Mesodermal cell (in vitro differentiated cells): ENCODE measurements around the gene ZNF385C.
A peak's percentile ranks its signal among the peaks of the same experiment; 100 is the strongest.
"Not testable (repeated sequence)": the region's sequence is repeated elsewhere in the genome, so short reads cannot be mapped to it uniquely, and the experiment has no call there.

ENCODE experiments used
- H3K27ac ChIP-seq: 2 replicates; pipeline ENCODE4 v1.7.0; 2013; ENCODE audit warnings: mild to moderate bottlenecking, low read depth, low read length, moderate library complexity; ENCODE audit not compliant: severe bottlenecking
- H3K36me3 ChIP-seq: 2 replicates; pipeline ENCODE4 v1.7.1; 2013; ENCODE audit warnings: mild to moderate bottlenecking, low read length, moderate library complexity; ENCODE audit not compliant: control insufficient read depth, insufficient read depth
- H3K4me1 ChIP-seq: one replicate; pipeline ENCODE4 v1.7.1; 2013; ENCODE audit warnings: mild to moderate bottlenecking, low read length; ENCODE audit not compliant: insufficient read depth, control insufficient read depth, poor library complexity, severe bottlenecking
- H3K4me3 ChIP-seq: 2 replicates; pipeline ENCODE4 v1.7.0; 2013; ENCODE audit warnings: low read length, control low read depth, mild to moderate bottlenecking; ENCODE audit not compliant: insufficient read depth, poor library complexity, severe bottlenecking; ENCODE audit errors: extremely low read depth
- H3K9me3 ChIP-seq: 2 replicates; pipeline ENCODE4 v1.7.1; 2013; ENCODE audit warnings: mild to moderate bottlenecking, low read length, moderate library complexity; ENCODE audit not compliant: control insufficient read depth
- WGBS, 2 experiments: methylation state at CpG; one replicate each; pipeline ENCODE4 v1.1.5; 2013; ENCODE audit warnings: missing lambda C conversion rate in 2 of 2; ENCODE audit not compliant: insufficient coverage in 2 of 2; 5-methylcytosine and 5-hydroxymethylcytosine counted together

Gene ZNF385C

GRCh38 chr17:42016941-42017865 lies 81.1 kb downstream of the ZNF385C start, which contains the start of gene DNAJC7:
Gene DNAJC7 (minus strand): TSS chr17:42017439. CDS start chr17:42017416, 23 bp downstream.
- Histone ChIP-seq H3K4me1 (peaks cover 8% of the 10 kb centered on the region), H3K4me3 (peak within 1 kb of the TSS; percentile 80), H3K36me3 (peaks cover 20% of the 10 kb centered on the region), H3K9me3 (no peaks in the 10 kb centered on the region), H3K27ac (peak within 1 kb of the TSS; percentile 93)
- WGBS, 2 experiments, result 0 to 1% methylated on average over 46 to 47 of the region's 70 CpGs

GRCh38 chr17:42016411-42016831 lies 81.9 kb downstream of the ZNF385C start:
- Histone ChIP-seq H3K4me1 (peaks cover 8% of the 10 kb centered on the region), H3K36me3 (peaks cover 16% of the 10 kb centered on the region), H3K9me3 (no peaks in the 10 kb centered on the region), H3K27ac (peak overlapping the region; percentile 93), H3K4me3 (peak overlapping the region; percentile 80)
- WGBS, 2 experiments, result 9 to 21% methylated on average over 7 to 10 of the region's 12 CpGs

- H3K4me1 ChIP-seq, H3K4me3 ChIP-seq, H3K9me3 ChIP-seq, H3K27ac ChIP-seq: not testable (repeated sequence)
- 78 to 100% methylated on average over 6 to 8 of the region's 12 CpGs for WGBS, 2 experiments
- peaks cover 29% of the 10 kb centered on the region for H3K36me3 ChIP-seq
Observed at GRCh38 chr17:42013740-42014139, 84.5 kb downstream of the ZNF385C start.

GRCh38 chr17:42012363-42012762 lies 85.9 kb downstream of the ZNF385C start:
- not testable (repeated sequence) for H3K4me1 ChIP-seq, H3K9me3 ChIP-seq, H3K27ac ChIP-seq, H3K4me3 ChIP-seq
- WGBS, 2 experiments, result 49 to 62% methylated on average over 2 to 4 of the region's 4 CpGs
- peaks cover 32% of the 10 kb centered on the region for H3K36me3 ChIP-seq

- peaks cover 34% of the 10 kb centered on the region for H3K36me3 ChIP-seq
- H3K4me3 ChIP-seq, result no peak overlapping the region
- H3K9me3 ChIP-seq, result no peaks in the 10 kb centered on the region
- WGBS, 2 experiments, result 88 to 100% methylated on average over 1 of the region's 3 CpGs
- H3K27ac ChIP-seq, result no peak overlapping the region
- H3K4me1 ChIP-seq, result peaks cover 4% of the 10 kb centered on the region
Observed at GRCh38 chr17:42010898-42011516, 87.3 kb downstream of the ZNF385C start.

- peaks cover 31% of the 10 kb centered on the region for H3K36me3 ChIP-seq
- not testable (repeated sequence) for H3K27ac ChIP-seq, H3K4me3 ChIP-seq, H3K4me1 ChIP-seq, H3K9me3 ChIP-seq
- 100% methylated on average over 1 to 5 of the region's 9 CpGs for WGBS, 2 experiments
Observed at GRCh38 chr17:42010266-42010680, 88.0 kb downstream of the ZNF385C start.

GRCh38 chr17:42009170-42009569 lies 89.1 kb downstream of the ZNF385C start:
- peaks cover 29% of the 10 kb centered on the region for H3K36me3 ChIP-seq
- 88 to 92% methylated on average over 2 of the region's 4 CpGs for WGBS, 2 experiments
- no peak overlapping the region for H3K4me3 ChIP-seq
- H3K4me1 ChIP-seq, result peaks cover 4% of the 10 kb centered on the region
- no peaks in the 10 kb centered on the region for H3K9me3 ChIP-seq
- H3K27ac ChIP-seq, result no peak overlapping the region

- Histone ChIP-seq H3K9me3 (no peaks in the 10 kb centered on the region), H3K36me3 (peaks cover 49% of the 10 kb centered on the region), H3K4me3 (no peak overlapping the region), H3K4me1 (peaks cover 9% of the 10 kb centered on the region), H3K27ac (no peak overlapping the region)
- no CpG with 5 or more reads among the region's 1 CpG for WGBS, 2 experiments
Observed at GRCh38 chr17:42005166-42005565, 93.1 kb downstream of the ZNF385C start.

- peaks cover 62% of the 10 kb centered on the region for H3K36me3 ChIP-seq
- no peak overlapping the region for H3K4me3 ChIP-seq
- no peak overlapping the region for H3K27ac ChIP-seq
- H3K4me1 ChIP-seq, result peaks cover 9% of the 10 kb centered on the region
- no peaks in the 10 kb centered on the region for H3K9me3 ChIP-seq
- 85 to 90% methylated on average over 2 of the region's 3 CpGs for WGBS, 2 experiments
Observed at GRCh38 chr17:42002792-42003301, 95.4 kb downstream of the ZNF385C start.

GRCh38 chr17:42002175-42002791 lies 96.0 kb downstream of the ZNF385C start:
- H3K4me1 ChIP-seq, result peaks cover 9% of the 10 kb centered on the region
- no peak overlapping the region for H3K4me3 ChIP-seq
- WGBS, 2 experiments, result 100% methylated on average over 2 to 3 of the region's 7 CpGs
- no peaks in the 10 kb centered on the region for H3K9me3 ChIP-seq
- peaks cover 66% of the 10 kb centered on the region for H3K36me3 ChIP-seq
- no peak overlapping the region for H3K27ac ChIP-seq
